Measurements from ENCODE around the gene WFDC9.
A peak's percentile ranks its signal among the peaks of the same experiment; 100 is the strongest.
"Not testable (repeated sequence)": the region's sequence is repeated elsewhere in the genome, so short reads cannot be mapped to it uniquely, and the experiment has no call there.

Gene WFDC9

GRCh38 chr20:45631184-45631583, at the start of gene WFDC9:
Gene WFDC9, minus strand, starts transcription at chr20:45631284. Its CDS starts 21,103 bp downstream, at chr20:45610181.
- DNase-seq = no peak

DNA sequence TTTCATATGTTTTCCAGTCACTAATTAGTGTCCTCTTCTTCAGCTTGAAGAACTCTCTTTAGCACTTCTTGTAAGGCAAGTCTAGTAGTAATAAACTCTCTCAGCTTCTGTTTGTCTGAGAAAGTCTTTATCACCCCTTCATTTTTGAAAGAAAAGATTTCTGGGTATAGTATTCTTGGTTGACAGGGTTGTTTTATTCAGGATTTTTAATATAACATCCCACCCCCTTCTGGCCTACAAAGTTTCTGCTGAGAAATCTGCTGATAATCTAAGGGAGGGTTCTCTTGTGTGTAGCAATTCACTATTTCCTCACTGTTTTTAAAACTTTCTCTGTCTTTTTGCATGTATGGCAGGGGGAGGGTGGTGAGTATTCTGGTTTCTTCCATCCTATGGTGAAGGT, 48.6 kb upstream of the WFDC9 start:
- DNase-seq = no peak

DNA sequence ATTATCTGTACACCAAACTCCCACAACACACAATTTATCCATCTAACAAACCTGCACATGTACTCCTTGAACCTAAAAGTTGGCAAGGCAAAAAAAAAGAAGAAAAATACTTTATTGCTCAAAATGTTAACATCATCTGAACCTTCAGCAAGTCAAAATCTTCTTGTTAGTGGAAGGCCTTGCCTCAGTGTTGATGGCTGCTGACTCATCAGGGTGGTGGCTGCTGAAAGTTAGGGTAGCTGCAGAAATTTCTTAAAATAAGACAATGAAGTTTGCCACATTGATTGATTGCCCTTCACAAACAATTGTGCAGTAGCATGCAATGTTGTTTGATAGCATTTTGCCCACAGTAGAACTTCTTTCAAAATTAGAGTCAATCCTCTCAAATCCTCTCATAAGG, 41.7 kb upstream of the WFDC9 start:
- DNase-seq = no peak

GRCh38 chr20:45670139-45670538, 39.1 kb upstream of the WFDC9 start, which contains the start of gene WFDC11:
Gene WFDC11, minus strand, starts transcription at chr20:45670239. Its CDS starts 19,639 bp downstream, at chr20:45650600.
- DNase-seq = no peak

DNA sequence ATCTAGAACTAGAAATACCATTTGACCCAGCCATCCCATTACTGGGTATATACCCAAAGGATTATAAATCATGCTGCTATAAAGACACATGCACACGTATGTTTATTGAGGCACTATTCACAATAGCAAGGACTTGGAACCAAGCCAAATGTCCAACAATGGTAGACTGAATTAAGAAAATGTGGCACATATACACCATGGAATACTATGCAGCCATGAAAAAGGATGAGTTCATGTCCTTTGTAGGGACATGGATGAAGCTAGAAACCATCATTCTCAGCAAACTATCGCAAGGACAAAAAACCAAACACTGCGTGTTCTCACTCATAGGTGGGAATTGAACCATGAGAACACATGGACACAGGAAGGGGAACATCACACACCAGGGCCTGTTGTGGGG, 26.0 kb upstream of the WFDC9 start:
- DNase-seq = not testable (repeated sequence)

- DNase-seq = peak; percentile 39
These were observed 20.6 kb upstream of the WFDC9 start for GRCh38 chr20:45651726-45652125.

- DNase-seq = no peak
These were observed 18.3 kb upstream of the WFDC9 start for GRCh38 chr20:45649312-45649863.

- DNase-seq = no peak
These were observed 16.5 kb upstream of the WFDC9 start for GRCh38 chr20:45647441-45648050.

DNA sequence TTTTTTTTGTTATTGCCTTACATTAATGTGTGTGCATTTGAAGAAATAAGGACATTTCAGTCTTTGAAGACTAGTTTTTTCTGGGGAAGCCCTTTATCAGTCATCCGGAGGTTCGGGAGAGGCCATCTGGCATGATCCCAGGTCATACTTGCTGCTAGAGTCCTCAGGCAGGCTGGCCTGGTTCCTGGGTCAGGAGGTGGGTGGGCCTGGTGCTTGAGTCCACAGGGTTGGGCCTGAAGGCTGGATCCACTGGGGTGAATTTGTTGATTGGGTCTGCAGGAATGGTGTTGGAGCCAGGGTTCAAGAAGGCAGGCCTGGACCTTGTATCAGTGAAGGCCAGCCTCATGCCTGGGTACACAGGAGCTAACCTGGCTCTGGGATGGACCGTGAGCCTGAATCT, 15.8 kb upstream of the WFDC9 start:
- DNase-seq = no peak

DNA sequence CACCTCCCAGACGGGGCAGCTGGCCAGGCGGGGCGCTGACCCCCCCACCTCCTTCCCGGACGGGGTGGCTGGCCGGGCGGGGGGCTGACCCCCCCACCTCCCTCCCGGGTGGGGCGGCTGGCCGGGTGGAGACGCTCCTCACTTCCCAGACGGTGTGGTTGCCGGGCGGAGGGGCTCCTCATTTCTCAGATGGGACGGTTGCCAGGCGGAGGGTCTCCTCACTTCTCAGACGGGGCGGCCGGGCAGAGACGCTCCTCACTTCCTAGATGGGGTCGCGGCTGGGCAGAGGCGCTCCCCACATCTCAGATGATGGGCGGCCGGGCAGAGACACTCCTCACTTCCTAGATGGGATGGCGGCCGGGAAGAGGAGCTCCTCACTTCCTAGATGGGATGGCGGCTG, 14.8 kb upstream of the WFDC9 start:
- DNase-seq = not testable (repeated sequence)

DNA sequence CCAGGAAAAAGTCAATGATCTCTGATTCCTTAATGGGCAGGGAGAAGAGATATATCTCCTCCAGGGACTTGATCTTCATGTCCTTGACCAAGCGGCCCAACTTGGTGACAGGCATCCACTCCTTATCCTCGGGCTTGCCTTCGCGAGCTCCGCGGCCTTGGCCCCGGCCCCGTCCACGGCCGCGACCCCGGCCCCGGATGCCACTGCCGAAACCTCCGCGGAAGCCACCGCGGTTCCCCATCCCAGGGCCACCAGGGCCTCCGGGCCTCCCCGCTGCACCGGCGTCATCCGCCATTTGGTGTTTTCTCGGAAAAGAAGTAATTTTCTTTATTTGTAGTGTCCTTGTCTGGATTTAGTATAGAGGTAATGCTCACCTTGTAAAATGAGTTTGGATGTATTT, 10.0 kb upstream of the WFDC9 start:
- not testable (repeated sequence) for DNase-seq

DNA sequence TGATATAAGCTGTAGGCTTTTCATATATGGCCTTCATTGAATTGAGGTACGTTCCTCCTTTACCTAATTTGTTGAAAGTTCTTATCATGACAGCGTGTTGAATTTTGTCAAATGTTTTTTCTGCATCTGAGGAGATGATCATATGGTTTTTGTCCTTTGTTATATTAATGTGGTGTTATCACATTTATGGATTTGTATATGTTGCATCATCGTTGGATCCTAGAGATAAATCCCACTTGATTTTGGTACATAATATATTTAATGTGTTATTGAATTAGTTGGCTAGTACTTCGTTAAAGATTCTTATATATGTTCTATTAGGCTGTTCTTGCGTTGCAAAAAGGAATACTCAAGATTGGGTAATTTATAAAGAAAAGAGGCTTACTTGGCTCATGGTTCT, 8.6 kb upstream of the WFDC9 start:
- no peak for DNase-seq

DNA sequence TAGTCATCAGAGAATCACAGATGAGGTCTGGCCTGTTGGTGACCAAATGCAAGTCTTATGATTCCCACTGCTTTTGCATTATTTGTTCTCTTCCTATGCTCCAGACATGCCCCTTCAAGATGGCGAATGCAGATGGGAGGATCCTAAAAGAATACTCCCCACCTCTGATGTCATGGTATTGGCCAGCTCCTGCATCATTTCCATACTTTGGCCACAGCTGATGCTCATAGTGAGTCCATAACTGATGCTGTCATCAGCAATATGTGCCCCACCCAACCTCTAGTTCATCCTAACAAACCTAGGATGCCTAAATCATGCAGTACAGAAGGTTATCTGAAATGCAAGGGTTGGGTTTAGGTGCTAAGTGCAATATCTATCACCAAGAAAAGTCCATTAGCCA, 5.4 kb upstream of the WFDC9 start:
- DNase-seq = no peak

- no peak for DNase-seq
These were observed 713 bp downstream of the WFDC9 start for GRCh38 chr20:45630371-45630770.

- no peak for DNase-seq
These were observed 1.5 kb downstream of the WFDC9 start, which contains the start of gene WFDC10A for GRCh38 chr20:45629496-45630100. Gene WFDC10A, plus strand, starts transcription at chr20:45629739. Its CDS starts 75 bp downstream, at chr20:45629814.

DNA sequence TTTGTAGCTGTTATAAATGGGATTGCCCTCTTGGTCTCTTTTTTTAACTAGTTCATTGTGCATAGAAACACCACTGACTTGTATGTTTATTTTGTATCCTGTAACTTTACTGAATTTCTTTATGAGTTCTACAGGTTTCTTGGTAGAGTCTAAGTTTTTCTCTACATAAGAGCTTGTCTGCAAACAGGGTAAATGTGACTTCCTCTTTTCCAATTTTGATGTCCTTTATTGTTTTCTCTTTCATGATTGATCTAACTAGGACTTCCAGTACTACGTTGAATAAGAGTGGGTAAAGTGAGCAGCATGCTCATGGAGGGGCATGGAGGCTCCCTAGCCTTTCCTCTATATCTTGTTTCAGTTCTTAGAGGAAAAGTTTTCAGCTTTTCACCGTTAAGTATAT, 4.5 kb downstream of the WFDC9 start:
- DNase-seq = no peak

- no peak for DNase-seq
These were observed 9.5 kb downstream of the WFDC9 start for GRCh38 chr20:45621593-45621992.

GRCh38 chr20:45617591-45617990, 13.5 kb downstream of the WFDC9 start:
- no peak for DNase-seq

DNA sequence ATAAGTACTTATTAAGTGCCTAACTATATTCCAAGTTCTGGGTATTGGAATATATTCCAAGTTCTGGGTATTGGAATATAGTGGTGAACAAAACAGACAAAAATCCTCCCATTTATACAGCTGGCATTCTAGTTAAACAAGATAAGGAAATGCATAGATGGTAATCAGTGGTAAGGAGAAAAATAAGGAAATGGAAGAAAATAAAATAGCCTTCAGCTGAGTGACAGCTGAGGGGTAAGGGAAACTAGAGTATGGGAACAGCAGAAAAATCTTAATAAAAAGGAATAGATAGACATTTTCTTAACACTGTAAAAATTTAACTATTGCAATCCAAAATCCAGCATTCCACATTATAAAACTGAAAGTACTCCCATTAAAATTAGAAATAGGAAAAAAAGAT, 18.8 kb downstream of the WFDC9 start:
- DNase-seq = no peak

- peak; percentile 34 for DNase-seq
These were observed 20.0 kb downstream of the WFDC9 start for GRCh38 chr20:45611054-45611453.

GRCh38 chr20:45607810-45608209, 23.3 kb downstream of the WFDC9 start:
- no peak for DNase-seq

GRCh38 chr20:45595235-45595634, 35.8 kb downstream of the WFDC9 start:
- DNase-seq = no peak

DNA sequence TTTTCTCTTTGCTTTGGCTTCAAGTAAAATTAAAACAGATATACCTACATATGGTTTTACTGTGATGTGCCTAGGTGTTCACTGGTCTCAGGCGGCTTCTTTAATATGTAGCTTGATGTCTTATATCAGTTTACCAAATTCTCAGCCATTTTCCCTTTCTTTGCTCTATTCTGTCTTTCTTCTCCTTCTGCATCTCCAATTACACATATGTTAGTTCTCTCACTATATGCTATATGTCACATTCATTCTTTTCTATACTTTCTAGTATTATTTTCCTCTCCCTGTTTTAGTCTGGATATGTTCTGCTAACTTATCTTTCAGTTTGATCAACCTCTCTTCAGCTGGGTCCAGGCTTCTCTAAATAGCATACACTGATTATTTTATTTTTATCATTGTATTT, 37.6 kb downstream of the WFDC9 start:
- no peak for DNase-seq

DNA sequence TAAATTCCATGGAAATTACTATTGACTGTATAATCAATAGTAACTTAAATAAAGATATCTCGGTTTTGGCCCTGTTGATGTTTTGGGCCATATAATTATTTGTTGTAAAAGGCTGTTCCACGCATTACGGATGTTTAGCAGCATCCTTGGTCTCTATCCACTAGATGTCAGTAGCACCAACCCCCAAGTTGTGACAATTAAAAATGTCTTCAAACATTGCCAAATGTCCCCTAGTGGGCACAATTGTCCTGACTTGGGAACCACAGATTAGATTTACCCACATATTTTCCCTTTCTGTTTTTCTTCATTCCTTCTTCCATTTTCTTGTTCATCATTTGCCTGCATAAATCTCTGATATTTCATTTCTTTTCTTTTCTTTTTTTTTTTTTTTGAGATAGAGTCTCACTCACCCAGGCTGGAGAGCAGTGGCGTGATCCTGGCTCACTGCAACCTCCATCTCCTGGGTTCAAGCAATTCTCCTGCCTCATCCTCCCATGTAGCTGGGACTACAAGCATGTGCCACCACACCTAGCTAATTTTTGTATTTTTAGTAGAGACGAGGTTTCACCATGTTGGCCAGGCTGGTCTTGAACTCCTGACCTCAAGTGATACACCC, 38.4 kb downstream of the WFDC9 start:
- DNase-seq = peak; percentile 25

Data from NCI-H510A (cell line).